K562 (cell line): ENCODE data around the gene PMF1. TPM values are rescaled to one million over a fixed set of nuclear protein-coding genes. Genes with fewer than 3 reads are reported as not detected.
A peak's percentile ranks its signal among the peaks of the same experiment; 100 is the strongest.

ENCODE experiments used
- ATAC-seq: fragments of 200-7000 bp; cut with Tn5 transposase; 3 replicates; pipeline ENCODE4 v1.9.1; 2020; ENCODE audit warnings: moderate library complexity
- BruUV-seq: library from RNA; stranded (reverse); fragments of 400-500 nt; replicated peaks from 2 replicates; lab custom pipeline; 2021; lab: Mats Ljungman, UMichigan
- CTCF ChIA-PET: fragments of 300-600 bp; formaldehyde crosslinking; extraction: SDS; loops from one replicate; lab custom pipeline; 2021; ENCODE audit warnings: low intra/inter-chr PET ratio; lab: Yijun Ruan, JAX
- POLR2A ChIA-PET: fragments of 300-600, 350-650 bp; sonication (Branson Sonifier 250); formaldehyde crosslinking; extraction: SDS; loops from one replicate; lab custom pipeline; 2021; ENCODE audit warnings: antibody characterized with exemption, inconsistent platforms; lab: Yijun Ruan, JAX
- DNase-seq, 4 experiments: peaks; one replicate each; pipeline versions ENCODE4 v3.0.0 to v3.0.0-alpha.2; 2011 to 2018; ENCODE audit warnings: low spot score in 3 of 4, mixed read lengths in 3 of 4; ENCODE audit errors: extremely low read depth in 1 of 4
- FAIRE-seq: peaks from 2 replicates; lab custom pipeline; 2011; peaks lifted over from hg19 to GRCh38; lab: Jason Lieb, UNC
- H2AFZ ChIP-seq: 2 replicates; pipeline ENCODE4 v1.6.0; 2011; ENCODE audit warnings: low read depth, low read length, control low read depth, inconsistent platforms
- H3K27ac ChIP-seq: fragments of 200-600 bp; 3 replicates; pipeline ENCODE4 v1.8.0; 2011; ENCODE audit warnings: low read depth, mild to moderate bottlenecking, control low read depth, inconsistent platforms, low read length, moderate library complexity, mixed read lengths; ENCODE audit errors: extremely low read depth
- H3K27me3 ChIP-seq, 2 experiments: fragments of 300-600 bp in 1 of 2; 2 replicates in 1 of 2; 3 replicates in 1 of 2; pipeline versions ENCODE4 v1.6.0 to v1.8.0; 2011; ENCODE audit warnings: inconsistent platforms in 2 of 2, low read length in 2 of 2, mild to moderate bottlenecking in 1 of 2, mixed read lengths in 1 of 2, moderate library complexity in 1 of 2; ENCODE audit not compliant: control insufficient read depth in 2 of 2, insufficient read depth in 2 of 2
- H3K36me3 ChIP-seq: fragments of 300-600 bp; 3 replicates; pipeline ENCODE4 v1.8.0; 2011; ENCODE audit warnings: mild to moderate bottlenecking, low read length, inconsistent platforms; ENCODE audit not compliant: control insufficient read depth, insufficient read depth
- H3K4me1 ChIP-seq, 2 experiments: fragments of 200-600 bp in 1 of 2; replicated peaks in 1 of 2; 2 replicates in 1 of 2; 3 replicates in 1 of 2; pipeline versions ENCODE4 v1.5.1 to v1.8.0; 2011; ENCODE audit warnings: inconsistent platforms in 2 of 2, low read length in 2 of 2, mild to moderate bottlenecking in 1 of 2, mixed read lengths in 1 of 2, moderate library complexity in 1 of 2; ENCODE audit not compliant: control insufficient read depth in 2 of 2, insufficient read depth in 2 of 2
- H3K4me2 ChIP-seq: 2 replicates; pipeline ENCODE4 v1.6.1; 2011; ENCODE audit warnings: low read length, control low read depth, inconsistent platforms, mixed read lengths; ENCODE audit not compliant: insufficient read depth
- H3K4me3 ChIP-seq: fragments of 200-600 bp; sonication (generic), shearing (Covaris generic); 2 replicates; pipeline ENCODE4 v1.5.1; 2016; ENCODE audit warnings: control low read depth, inconsistent platforms
- H3K79me2 ChIP-seq: fragments of 200-600 bp; 3 replicates; pipeline ENCODE4 v1.8.0; 2011; ENCODE audit warnings: low read length, inconsistent platforms; ENCODE audit not compliant: control insufficient read depth, insufficient read depth
- H3K9ac ChIP-seq, 2 experiments: 2 replicates each; pipeline versions ENCODE4 v1.6.0 to v1.6.1; 2011; ENCODE audit warnings: low read depth in 2 of 2, low read length in 2 of 2, control low read depth in 1 of 2, inconsistent platforms in 1 of 2, mild to moderate bottlenecking in 1 of 2, mixed read lengths in 1 of 2; ENCODE audit not compliant: insufficient read depth in 1 of 2
- H3K9me1 ChIP-seq: one replicate; pipeline ENCODE4 v1.6.0; 2011; ENCODE audit warnings: inconsistent platforms, mild to moderate bottlenecking, low read length, moderate library complexity; ENCODE audit not compliant: control insufficient read depth, insufficient read depth
- H3K9me3 ChIP-seq: replicated peaks from 2 replicates; pipeline ENCODE4 v1.5.1; 2011; ENCODE audit warnings: low read depth, low read length, inconsistent platforms; ENCODE audit not compliant: control insufficient read depth, insufficient read depth
- H4K20me1 ChIP-seq: replicated peaks from 2 replicates; pipeline ENCODE4 v1.6.1; 2011; ENCODE audit warnings: low read length, inconsistent platforms, mixed read lengths; ENCODE audit not compliant: control insufficient read depth, insufficient read depth
- E4F1 ChIP-seq: fragments of 250-450 bp; sonication (Bioruptor Pico); IDR thresholded peaks from 2 replicates; pipeline ENCODE4 v1.5.0; 2021; ENCODE audit warnings: mild to moderate bottlenecking, borderline replicate concordance
- FOXK1 ChIP-seq: sonication (generic); formaldehyde crosslinking; IDR thresholded peaks from 2 replicates; pipeline ENCODE4 v1.8.0; 2022; ENCODE audit warnings: missing genetic modification reagents, mild to moderate bottlenecking, borderline replicate concordance
- HDGF ChIP-seq: fragments of 450-650 bp; IDR thresholded peaks from 2 replicates; pipeline ENCODE4 v1.6.1; 2016
- ID3 ChIP-seq, 2 experiments: fragments of 250-450 bp in 1 of 2; fragments of 450-650 bp in 1 of 2; sonication (Bioruptor Pico) in 1 of 2; IDR thresholded peaks; 2 replicates each; pipeline versions ENCODE4 v1.6.1 to v1.8.0; 2016 to 2021; ENCODE audit warnings: mild to moderate bottlenecking in 2 of 2, moderate library complexity in 2 of 2, missing compliant biosample characterization in 1 of 2, missing genetic modification characterization in 1 of 2
- ILK ChIP-seq: fragments of 450-650 bp; IDR thresholded peaks from 2 replicates; pipeline ENCODE4 v1.6.1; 2016; ENCODE audit warnings: missing genetic modification characterization, low read depth, mild to moderate bottlenecking, missing compliant biosample characterization, moderate library complexity, borderline replicate concordance
- NKRF ChIP-seq: fragments of 450-650 bp; IDR thresholded peaks from 2 replicates; pipeline ENCODE4 v1.6.1; 2016; ENCODE audit warnings: borderline replicate concordance
- PML ChIP-seq: IDR thresholded peaks from 2 replicates; pipeline ENCODE4 v1.6.1; 2012; ENCODE audit warnings: low read length, inconsistent platforms
- RBM22 ChIP-seq: fragments of 200-400 bp; formaldehyde crosslinking; IDR thresholded peaks from 2 replicates; pipeline ENCODE4 v1.6.1; 2018; ENCODE audit warnings: low read length, low read depth; ENCODE audit not compliant: poor library complexity, severe bottlenecking
- RBM25 ChIP-seq: fragments of 200-400 bp; formaldehyde crosslinking; IDR thresholded peaks from 2 replicates; pipeline ENCODE4 v1.6.1; 2018; ENCODE audit warnings: low read length, low read depth, moderate library complexity; ENCODE audit not compliant: severe bottlenecking
- SMAD4 ChIP-seq: fragments of 250-450 bp; sonication (Bioruptor Pico); conservative IDR thresholded peaks from 2 replicates; pipeline ENCODE4 v1.8.0; 2021; ENCODE audit warnings: inconsistent platforms, mild to moderate bottlenecking, moderate library complexity
- ZNF134 ChIP-seq: fragments of 250-450 bp; sonication (Bioruptor Pico); conservative IDR thresholded peaks from 2 replicates; pipeline ENCODE4 v1.4.0; 2020
- ZNF3 ChIP-seq: fragments of 250-450 bp; sonication (Bioruptor Pico); IDR thresholded peaks from 2 replicates; pipeline ENCODE4 v1.5.0; 2021; ENCODE audit warnings: mild to moderate bottlenecking, moderate library complexity
- ZNF384 ChIP-seq: IDR thresholded peaks from 2 replicates; pipeline ENCODE4 v1.6.1; 2012; ENCODE audit warnings: low read depth, low read length, improper control_type of control experiment
- ZNF696 ChIP-seq: fragments of 250-450 bp; sonication (Bioruptor Pico); conservative IDR thresholded peaks from 2 replicates; pipeline ENCODE4 v1.4.0; 2020; ENCODE audit warnings: mild to moderate bottlenecking, moderate library complexity
- WGBS: fragments of 100-300 bp; shearing (Covaris generic); methylation state at CpG from one replicate; pipeline ENCODE4 v1.1.6; 2016; ENCODE audit warnings: low coverage, mixed read lengths; ENCODE audit not compliant: insufficient coverage; ENCODE audit errors: missing lambda C conversion rate; 5-methylcytosine and 5-hydroxymethylcytosine counted together
- in situ Hi-C: fragments of 300-500 bp; cut with MboI; formaldehyde crosslinking; loops from 4 replicates; pipeline ENCODE4 v1.15.0; 2018; ENCODE audit warnings: inconsistent platforms, mixed read lengths
- intact Hi-C: fragments of 100-400 bp; cut with micrococcal nuclease; formaldehyde crosslinking; loops from 2 replicates; pipeline ENCODE4 v1.14.2; 2022
- polyA plus RNA-seq, 8 experiments: library from polyadenylated mRNA; depleted of rRNA in 4 of 8; stranded (reverse) in 5 of 8; unstranded in 3 of 8; fragments of >200 nt; fragmentation: Nextera tagmentation in 2 of 8; fragmentation: Illumina TruSeq in 1 of 8; extraction: Ambion mirVana in 2 of 8; extraction: Trizol in 1 of 8; gene quantifications; 2 replicates each; pipeline versions ENCODE4 v1.2.1 to v1.2.3, GENCODE V29; 2011 to 2014; ENCODE audit warnings: inconsistent platforms in 1 of 8, missing spikeins in 1 of 8
- total RNA-seq, 7 experiments: library from RNA; depleted of rRNA in 6 of 7; stranded (reverse); fragments of >200 nt in 6 of 7; fragmentation: Illumina TruSeq in 2 of 7; extraction: Trizol in 2 of 7; gene quantifications; 2 replicates each; pipeline versions ENCODE4 v1.2.1 to v1.2.3, GENCODE V29; 2011 to 2021; ENCODE audit warnings: low replicate concordance in 1 of 7

The PMF1 gene
- total and polyA plus RNA-seq, 9 of the 15 experiments (the other 6 are each of a cell fraction or from before 2014, with no cell fraction given) = 9.4 to 92.9 (median 71.0) TPM

GRCh38 chr1:156172696-156173470 is 39.9 kb upstream of the PMF1 start (continued):
- TF ChIP-seq ID3 (CRISPR knock-in tag; IDR thresholded peaks at IDR 0.05) = no peak
- TF ChIP-seq ID3 (tag; IDR thresholded peaks at IDR 0.05) = 0 out of 2 replicates have a peak, but pooled peaks have one; percentile 18
- peak; percentile 79; the same call in 1 of the 2 replicates for TF ChIP-seq ZNF3 (CRISPR knock-in tag)
- TF ChIP-seq ZNF134 (CRISPR knock-in tag) = peak; percentile 82
- TF ChIP-seq RBM25 = peak; percentile 35

GRCh38 chr1:156176610-156177210 is 36.1 kb upstream of the PMF1 start:
- no peak for FAIRE-seq
- ChIA-PET POLR2A (interaction anchor here (0.6 to 2.0 kb wide), 6 partner anchors 9 to 101 kb away, joined by 3 to 5 read pairs (median 4); partner anchors contain the start of gene PMF1), CTCF (no interaction called here)
- in situ Hi-C loops (no loop called here), intact Hi-C loops (no loop called here)
- H3K27ac ChIP-seq = no peak overlapping the region
- no peak overlapping the region for H3K4me3 ChIP-seq
- ATAC-seq = no peak
- no peaks in the 10 kb centered on the region for H3K9me1 ChIP-seq
- H2AFZ ChIP-seq = no peak overlapping the region
- no peaks in the 10 kb centered on the region for H4K20me1 ChIP-seq
- no peaks in the 10 kb centered on the region for H3K36me3 ChIP-seq
- WGBS = 61% methylated on average over 11 of the region's 12 CpGs
- peaks cover 17 to 36% of the 10 kb centered on the region in 2 experiments; a peak in 4 of 5 replicates for H3K4me1 ChIP-seq
- BruUV-seq = no TSS peak
- no peak overlapping the region for H3K4me2 ChIP-seq
- DNase-seq = no peak
- H3K9me3 ChIP-seq = no peaks in the 10 kb centered on the region
- no peaks in the 10 kb centered on the region for H3K79me2 ChIP-seq
- H3K27me3 ChIP-seq = no peaks in the 10 kb centered on the region
- peak overlapping the region in 1 of 2 experiments; percentile 69; a peak in 2 of 4 replicates for H3K9ac ChIP-seq
- no peak for TF ChIP-seq HDGF
- no peak for TF ChIP-seq NKRF
- TF ChIP-seq ZNF696 = no peak
- no peak for TF ChIP-seq E4F1 (CRISPR knock-in tag)
- no peak for TF ChIP-seq PML
- TF ChIP-seq ILK = no peak
- TF ChIP-seq RBM22 = no peak
- TF ChIP-seq FOXK1 = no peak
- TF ChIP-seq ZNF384 = no peak
- TF ChIP-seq SMAD4 = no peak
